Measurements from ENCODE around the gene SPINK8.

GRCh38 chr3:48306860-48307530 lies 26.5 kb downstream of the SPINK8 start:
- TF ChIP-seq CTCF (IDR thresholded peaks at IDR 0.05) (no peak), POLR2A (IDR thresholded peaks at IDR 0.05) (no peak), EP300 (IDR thresholded peaks at IDR 0.05) (no peak)

Data from upper lobe of left lung (tissue), 4 donors.